ENCODE results near the gene CSMD2.

Gene CSMD2

GRCh38 chr1:33635336-33636012, 529.6 kb downstream of the CSMD2 start:
- no peak for DNase-seq (ENCODE audit: low read depth)

GRCh38 chr1:33634806-33635205, 530.2 kb downstream of the CSMD2 start:
- DNase-seq (ENCODE audit: low read depth): no peak

GRCh38 chr1:33634143-33634542, 530.9 kb downstream of the CSMD2 start:
- DNase-seq (ENCODE audit: low read depth): no peak

GRCh38 chr1:33633019-33633801, 531.8 kb downstream of the CSMD2 start:
- DNase-seq (ENCODE audit: low read depth): peak; percentile 57

GRCh38 chr1:33630686-33631085, 534.3 kb downstream of the CSMD2 start:
- DNase-seq (ENCODE audit: low read depth): no peak

- DNase-seq (ENCODE audit: low read depth): no peak
Measured at GRCh38 chr1:33626801-33627200, 538.2 kb downstream of the CSMD2 start.

- no peak for DNase-seq (ENCODE audit: low read depth)
Measured at GRCh38 chr1:33624991-33625870, 539.8 kb downstream of the CSMD2 start.

- DNase-seq (ENCODE audit: low read depth): no peak
Measured at GRCh38 chr1:33624261-33624990, 540.6 kb downstream of the CSMD2 start.

GRCh38 chr1:33623811-33624210, 541.2 kb downstream of the CSMD2 start:
- no peak for DNase-seq (ENCODE audit: low read depth)

GRCh38 chr1:33622757-33623156, 542.3 kb downstream of the CSMD2 start:
- no peak for DNase-seq (ENCODE audit: low read depth)

GRCh38 chr1:33618636-33619035, 546.4 kb downstream of the CSMD2 start:
- DNase-seq (ENCODE audit: low read depth): no peak

- no peak for DNase-seq (ENCODE audit: low read depth)
Measured at GRCh38 chr1:33617451-33617850, 547.6 kb downstream of the CSMD2 start.

- no peak for DNase-seq (ENCODE audit: low read depth)
Measured at GRCh38 chr1:33616780-33617179, 548.2 kb downstream of the CSMD2 start.

GRCh38 chr1:33615546-33615945, 549.5 kb downstream of the CSMD2 start:
- no peak for DNase-seq (ENCODE audit: low read depth)

- no peak for DNase-seq (ENCODE audit: low read depth)
Measured at GRCh38 chr1:33610864-33611455, 554.1 kb downstream of the CSMD2 start.

GRCh38 chr1:33610391-33610790, 554.6 kb downstream of the CSMD2 start:
- no peak for DNase-seq (ENCODE audit: low read depth)

- no peak for DNase-seq (ENCODE audit: low read depth)
Measured at GRCh38 chr1:33609739-33610138, 555.3 kb downstream of the CSMD2 start.

- no peak for DNase-seq (ENCODE audit: low read depth)
Measured at GRCh38 chr1:33608825-33609400, 556.1 kb downstream of the CSMD2 start.

GRCh38 chr1:33607444-33608005, 557.5 kb downstream of the CSMD2 start:
- DNase-seq (ENCODE audit: low read depth): no peak

- DNase-seq (ENCODE audit: low read depth): no peak
Measured at GRCh38 chr1:33606272-33606671, 558.8 kb downstream of the CSMD2 start.

- no peak for DNase-seq (ENCODE audit: low read depth)
Measured at GRCh38 chr1:33602271-33602670, 562.8 kb downstream of the CSMD2 start.
